AG09309 (cell line): ENCODE results near the gene UBE2N.
A peak's percentile ranks its signal among the peaks of the same experiment; 100 is the strongest.

Source experiments
- DNase-seq: peaks from one replicate; pipeline ENCODE4 v3.0.0-alpha.2; 2010; ENCODE audit warnings: low read depth
- H3K4me3 ChIP-seq: 2 replicates; pipeline ENCODE4 v1.5.1; 2011; ENCODE audit warnings: mild to moderate bottlenecking, low read depth, low read length, moderate library complexity; ENCODE audit not compliant: control insufficient read depth
- CTCF ChIP-seq: IDR thresholded peaks from 2 replicates; pipeline ENCODE4 v1.5.1; 2011; ENCODE audit warnings: mild to moderate bottlenecking, low read depth, low read length, inconsistent platforms; ENCODE audit not compliant: insufficient read depth, control insufficient read depth; ENCODE audit errors: missing control alignments

The UBE2N gene

GRCh38 chr12:93368766-93369165, 73.0 kb downstream of the UBE2N start:
- TF ChIP-seq CTCF = no peak
- no peak for DNase-seq
- H3K4me3 ChIP-seq = no peak overlapping the region

GRCh38 chr12:93366422-93366821, 75.3 kb downstream of the UBE2N start:
- no peak for DNase-seq
- no peak for TF ChIP-seq CTCF
- H3K4me3 ChIP-seq = no peak overlapping the region

GRCh38 chr12:93365616-93366405, 75.9 kb downstream of the UBE2N start:
- no peak for DNase-seq
- no peak overlapping the region for H3K4me3 ChIP-seq
- no peak for TF ChIP-seq CTCF

GRCh38 chr12:93363841-93364297, 77.9 kb downstream of the UBE2N start:
- no peak for DNase-seq
- H3K4me3 ChIP-seq = no peak overlapping the region
- no peak for TF ChIP-seq CTCF

GRCh38 chr12:93361151-93361919, 80.4 kb downstream of the UBE2N start:
- no peak overlapping the region for H3K4me3 ChIP-seq
- TF ChIP-seq CTCF = no peak
- DNase-seq = peak; percentile 70

GRCh38 chr12:93360688-93361087, 81.1 kb downstream of the UBE2N start:
- no peak overlapping the region for H3K4me3 ChIP-seq
- DNase-seq = no peak
- TF ChIP-seq CTCF = no peak
